HG02763 (cell line): ENCODE data around the gene ST8SIA4.

Source experiments
- ATAC-seq: cut with Tn5 transposase; IDR thresholded peaks from one replicate; pipeline ENCODE4 v1.9.1; 2021; ENCODE audit warnings: mild to moderate bottlenecking, moderate library complexity; ENCODE audit not compliant: unreplicated experiment

The ST8SIA4 gene, protein sequence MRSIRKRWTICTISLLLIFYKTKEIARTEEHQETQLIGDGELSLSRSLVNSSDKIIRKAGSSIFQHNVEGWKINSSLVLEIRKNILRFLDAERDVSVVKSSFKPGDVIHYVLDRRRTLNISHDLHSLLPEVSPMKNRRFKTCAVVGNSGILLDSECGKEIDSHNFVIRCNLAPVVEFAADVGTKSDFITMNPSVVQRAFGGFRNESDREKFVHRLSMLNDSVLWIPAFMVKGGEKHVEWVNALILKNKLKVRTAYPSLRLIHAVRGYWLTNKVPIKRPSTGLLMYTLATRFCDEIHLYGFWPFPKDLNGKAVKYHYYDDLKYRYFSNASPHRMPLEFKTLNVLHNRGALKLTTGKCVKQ

GRCh38 chr5:100903039-100903887 lies at the start of gene ST8SIA4:
Gene ST8SIA4 (minus strand): TSS chr5:100903282. CDS start chr5:100902955, 327 bp downstream.
- peak; percentile 68 for ATAC-seq

GRCh38 chr5:100950985-100951384 lies 47.9 kb upstream of the ST8SIA4 start:
- no peak for ATAC-seq

DNA sequence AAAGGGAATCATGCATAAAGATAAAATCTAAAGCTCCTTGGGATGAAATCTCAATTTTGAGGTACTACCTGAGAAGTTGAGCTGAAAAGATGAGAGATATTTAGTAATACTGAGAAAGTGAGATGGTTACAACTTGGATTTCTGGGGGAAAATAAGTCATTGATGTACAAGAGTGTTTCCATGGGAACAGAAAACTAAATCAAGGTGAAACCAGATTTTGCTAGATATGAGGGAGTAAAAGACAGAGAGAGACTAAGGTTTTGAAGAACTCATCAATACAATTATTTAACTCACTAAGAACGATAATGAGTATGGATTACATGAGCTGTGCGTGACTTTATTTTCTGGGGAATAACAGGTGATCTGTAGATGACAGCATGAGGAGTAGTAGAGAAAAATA lies 10.2 kb upstream of the ST8SIA4 start:
- ATAC-seq = no peak

GRCh38 chr5:100909034-100909433 lies 6.0 kb upstream of the ST8SIA4 start:
- ATAC-seq = no peak

DNA sequence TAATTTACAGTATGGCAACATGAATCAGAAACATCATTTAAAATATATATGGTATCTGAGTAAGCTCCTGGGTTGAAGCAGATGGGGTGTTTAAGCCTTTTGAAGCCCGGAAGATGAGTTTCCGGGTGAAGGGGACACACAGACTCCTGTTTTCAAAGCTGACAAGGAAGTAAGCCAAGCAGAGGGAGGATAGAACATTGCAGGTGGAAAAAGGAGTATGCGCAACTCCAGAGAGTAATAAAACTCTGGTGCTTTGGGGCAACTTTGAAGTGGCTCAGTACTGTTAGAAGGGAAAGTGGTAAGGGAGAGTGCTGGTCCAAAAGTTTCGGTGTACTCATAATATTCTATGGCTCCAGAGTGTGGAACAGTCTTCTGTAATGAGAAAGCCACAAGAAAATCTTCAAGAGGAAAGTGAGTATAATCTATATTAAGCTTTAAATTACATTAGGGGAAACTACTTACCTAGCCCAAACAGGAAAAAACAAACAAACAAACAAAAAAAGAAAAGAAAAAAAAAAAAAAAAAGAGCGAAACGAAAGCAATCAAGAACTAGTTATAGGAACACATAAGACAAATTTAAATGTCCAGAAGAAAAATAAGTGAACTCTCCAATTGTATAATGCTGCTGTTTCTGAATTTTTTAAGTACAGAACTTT lies 2.3 kb upstream of the ST8SIA4 start:
- ATAC-seq = no peak

DNA sequence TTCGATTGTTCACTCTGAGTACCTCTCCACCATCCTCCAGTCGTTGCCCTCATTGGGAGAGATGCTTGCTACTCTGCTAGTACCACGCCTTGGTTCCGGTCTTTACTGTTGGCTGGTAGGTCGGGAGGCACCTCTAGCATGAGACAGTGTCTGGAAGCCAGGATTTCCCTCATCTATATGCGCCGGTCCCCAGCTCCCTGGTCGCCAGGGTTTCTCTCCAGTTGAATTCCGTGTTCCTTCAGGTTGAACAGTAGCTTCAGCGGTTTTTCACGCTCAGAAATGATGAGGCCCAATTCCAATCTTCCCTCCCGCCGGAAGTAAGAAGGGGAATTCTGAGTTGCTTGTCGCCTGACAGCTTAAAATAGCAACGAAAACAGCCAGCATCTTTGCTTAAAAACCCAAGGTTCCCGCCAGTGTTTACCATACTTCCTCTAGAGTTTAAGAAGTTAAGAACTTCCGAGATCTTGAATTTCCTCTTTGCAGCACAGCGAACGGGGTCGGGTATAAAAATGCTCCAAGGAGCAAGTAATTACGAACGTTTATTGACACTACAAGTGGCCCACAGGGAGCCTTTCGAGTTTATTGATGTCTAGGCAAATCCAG lies 1.3 kb upstream of the ST8SIA4 start:
- peak; percentile 24 for ATAC-seq

- ATAC-seq = no peak
Measured at GRCh38 chr5:100902440-100903038, 543 bp downstream of the ST8SIA4 start.

GRCh38 chr5:100901821-100902341 lies 1.2 kb downstream of the ST8SIA4 start:
- no peak for ATAC-seq

GRCh38 chr5:100900796-100901781 lies 2.0 kb downstream of the ST8SIA4 start:
- ATAC-seq = peak; percentile 40

GRCh38 chr5:100900142-100900795 lies 2.8 kb downstream of the ST8SIA4 start:
- ATAC-seq = no peak

- no peak for ATAC-seq
Measured at GRCh38 chr5:100899675-100900074, 3.4 kb downstream of the ST8SIA4 start.

- ATAC-seq = no peak
Measured at GRCh38 chr5:100898504-100899346, 4.4 kb downstream of the ST8SIA4 start.

GRCh38 chr5:100896054-100896453 lies 7.0 kb downstream of the ST8SIA4 start:
- no peak for ATAC-seq

GRCh38 chr5:100890461-100891008 lies 12.5 kb downstream of the ST8SIA4 start:
- ATAC-seq = peak; percentile 80

DNA sequence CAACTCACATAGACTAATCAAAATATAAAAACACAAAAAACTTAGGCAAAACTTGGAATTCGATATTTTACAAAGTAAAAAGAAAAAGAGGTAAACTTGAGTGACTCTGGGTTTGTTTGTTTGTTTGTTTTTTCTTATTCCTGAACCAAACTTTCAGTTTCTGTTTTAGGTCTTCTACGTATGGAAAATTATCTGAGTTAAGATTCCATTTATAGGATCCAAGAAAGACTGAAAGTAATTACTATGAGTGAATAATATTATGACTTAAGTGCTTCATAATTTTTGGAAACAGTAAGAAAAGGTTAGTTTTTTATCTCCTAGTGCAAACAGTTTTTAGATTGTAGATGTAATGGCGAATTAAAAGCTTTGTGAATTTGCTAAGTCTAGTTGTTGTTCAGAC lies 13.2 kb downstream of the ST8SIA4 start:
- no peak for ATAC-seq

- peak; percentile 66 for ATAC-seq
Measured at GRCh38 chr5:100889165-100889743, 13.8 kb downstream of the ST8SIA4 start.

DNA sequence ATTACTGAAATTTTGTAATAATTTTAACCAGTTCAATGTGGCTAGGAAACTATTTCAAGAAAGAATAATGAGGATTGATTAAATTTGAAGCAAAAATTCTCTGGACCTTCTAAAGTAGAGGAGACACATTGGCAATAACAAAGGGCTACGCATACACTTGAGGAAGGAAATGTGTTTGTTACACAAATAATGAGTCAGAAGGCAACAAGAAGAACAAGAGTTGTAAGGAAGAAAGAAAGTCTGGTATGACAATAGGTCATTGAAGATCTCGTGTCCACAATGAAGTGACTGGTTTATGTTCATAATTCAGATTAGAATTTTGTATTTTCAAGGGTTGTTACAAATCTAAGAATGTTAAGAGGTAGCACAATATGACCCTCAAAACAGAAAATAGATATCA lies 25.8 kb downstream of the ST8SIA4 start:
- ATAC-seq = no peak
